Tongue (tissue), 2 donors: ENCODE results near the gene GAL3ST2. TPM values are rescaled to one million over a fixed set of nuclear protein-coding genes. Genes with fewer than 3 reads are reported as not detected.
"Not testable (repeated sequence)": the region's sequence is repeated elsewhere in the genome, so short reads cannot be mapped to it uniquely, and the experiment has no call there.

Experiments used
- DNase-seq: peaks from one replicate; pipeline ENCODE4 v3.0.0-alpha.2; 2015
- total RNA-seq: library from RNA; depleted of rRNA; stranded (reverse); fragments of >200 nt; gene quantifications from one replicate; pipeline ENCODE4 v1.2.3, GENCODE V29; 2014

The GAL3ST2 gene
- total RNA-seq, 1 donor from 2014 or later: not detected

GRCh38 chr2:241748468-241749256 is 28.0 kb upstream of the GAL3ST2 start:
- DNase-seq: no peak

- no peak for DNase-seq
Measured at GRCh38 chr2:241750076-241750840, 26.4 kb upstream of the GAL3ST2 start.

- DNase-seq: no peak
Measured at GRCh38 chr2:241751152-241751551, 25.5 kb upstream of the GAL3ST2 start.

GRCh38 chr2:241751776-241752175 is 24.8 kb upstream of the GAL3ST2 start:
- no peak for DNase-seq

- DNase-seq: no peak
Measured at GRCh38 chr2:241752253-241752652, 24.4 kb upstream of the GAL3ST2 start.

- DNase-seq: no peak
Measured at GRCh38 chr2:241752689-241753276, 23.8 kb upstream of the GAL3ST2 start.

GRCh38 chr2:241753493-241753892 is 23.1 kb upstream of the GAL3ST2 start:
- no peak for DNase-seq

GRCh38 chr2:241754042-241754441 is 22.6 kb upstream of the GAL3ST2 start:
- no peak for DNase-seq

- DNase-seq: no peak
Measured at GRCh38 chr2:241755166-241755565, 21.5 kb upstream of the GAL3ST2 start.

GRCh38 chr2:241755777-241756176 is 20.8 kb upstream of the GAL3ST2 start:
- DNase-seq: no peak

GRCh38 chr2:241759067-241759807 is 17.4 kb upstream of the GAL3ST2 start:
- DNase-seq: no peak

GRCh38 chr2:241759893-241760292 is 16.7 kb upstream of the GAL3ST2 start:
- DNase-seq: not testable (repeated sequence)

- no peak for DNase-seq
Measured at GRCh38 chr2:241760301-241760771, 16.3 kb upstream of the GAL3ST2 start.

- no peak for DNase-seq
Measured at GRCh38 chr2:241762321-241762932, 14.2 kb upstream of the GAL3ST2 start.

- no peak for DNase-seq
Measured at GRCh38 chr2:241762933-241763369, 13.7 kb upstream of the GAL3ST2 start.

GRCh38 chr2:241763551-241764274 is 12.9 kb upstream of the GAL3ST2 start:
- DNase-seq: no peak

GRCh38 chr2:241764275-241765241 is 12.1 kb upstream of the GAL3ST2 start:
- peak; percentile 57 for DNase-seq

GRCh38 chr2:241767464-241768250 is 9.0 kb upstream of the GAL3ST2 start:
- DNase-seq: no peak

GRCh38 chr2:241768251-241768711 is 8.3 kb upstream of the GAL3ST2 start:
- no peak for DNase-seq
